Measurements from ENCODE around the gene SLC43A2.

- TF ChIP-seq CTCF (IDR thresholded peaks at IDR 0.05) (no peak), POLR2AphosphoS5 (IDR thresholded peaks at IDR 0.05) (no peak), POLR2A (IDR thresholded peaks at IDR 0.05) (no peak), EP300 (IDR thresholded peaks at IDR 0.05) (no peak)
Observed at GRCh38 chr17:1623057-1623630, 5.5 kb downstream of the SLC43A2 start.

Measured in suprapubic skin (tissue), 4 donors.